AG09319 (cell line): ENCODE measurements around the gene HS6ST3.

ENCODE experiments used
- DNase-seq: peaks from one replicate; pipeline ENCODE4 v3.0.0-alpha.2; 2010; ENCODE audit warnings: low read depth; ENCODE audit errors: extremely low read depth
- CTCF ChIP-seq: IDR thresholded peaks from 2 replicates; pipeline ENCODE4 v1.5.1; 2011; ENCODE audit warnings: low read depth, mild to moderate bottlenecking, inconsistent platforms, low read length, moderate library complexity

Gene HS6ST3

GRCh38 chr13:96273196-96273595, 183.3 kb downstream of the HS6ST3 start:
- DNase-seq = no peak
- no peak for TF ChIP-seq CTCF

GRCh38 chr13:96274046-96274445, 184.1 kb downstream of the HS6ST3 start:
- TF ChIP-seq CTCF = no peak
- DNase-seq = no peak

- no peak for TF ChIP-seq CTCF
- no peak for DNase-seq
Observed at GRCh38 chr13:96279904-96280303, 190.0 kb downstream of the HS6ST3 start.

GRCh38 chr13:96284971-96285370, 195.1 kb downstream of the HS6ST3 start:
- DNase-seq = no peak
- no peak for TF ChIP-seq CTCF

GRCh38 chr13:96285729-96286128, 195.8 kb downstream of the HS6ST3 start:
- DNase-seq = no peak
- no peak for TF ChIP-seq CTCF

- no peak for TF ChIP-seq CTCF
- no peak for DNase-seq
Observed at GRCh38 chr13:96294930-96295881, 205.3 kb downstream of the HS6ST3 start.

- no peak for TF ChIP-seq CTCF
- DNase-seq = no peak
Observed at GRCh38 chr13:96297360-96297759, 207.5 kb downstream of the HS6ST3 start.
